GM19438 (cell line): ENCODE data around the gene TRMT11.
"Not testable (repeated sequence)": the region's sequence is repeated elsewhere in the genome, so short reads cannot be mapped to it uniquely, and the experiment has no call there.

Source experiments
- ATAC-seq: cut with Tn5 transposase; IDR thresholded peaks from one replicate; pipeline ENCODE4 v1.9.1; 2021; ENCODE audit warnings: low read depth; ENCODE audit not compliant: unreplicated experiment

Gene TRMT11

GRCh38 chr6:125989631-125990030 is 3.3 kb downstream of the TRMT11 start:
- ATAC-seq = no peak

- ATAC-seq = no peak
Observed at GRCh38 chr6:125991653-125992052, 5.3 kb downstream of the TRMT11 start.

- no peak for ATAC-seq
Observed at GRCh38 chr6:125994670-125995488, 8.5 kb downstream of the TRMT11 start.

DNA sequence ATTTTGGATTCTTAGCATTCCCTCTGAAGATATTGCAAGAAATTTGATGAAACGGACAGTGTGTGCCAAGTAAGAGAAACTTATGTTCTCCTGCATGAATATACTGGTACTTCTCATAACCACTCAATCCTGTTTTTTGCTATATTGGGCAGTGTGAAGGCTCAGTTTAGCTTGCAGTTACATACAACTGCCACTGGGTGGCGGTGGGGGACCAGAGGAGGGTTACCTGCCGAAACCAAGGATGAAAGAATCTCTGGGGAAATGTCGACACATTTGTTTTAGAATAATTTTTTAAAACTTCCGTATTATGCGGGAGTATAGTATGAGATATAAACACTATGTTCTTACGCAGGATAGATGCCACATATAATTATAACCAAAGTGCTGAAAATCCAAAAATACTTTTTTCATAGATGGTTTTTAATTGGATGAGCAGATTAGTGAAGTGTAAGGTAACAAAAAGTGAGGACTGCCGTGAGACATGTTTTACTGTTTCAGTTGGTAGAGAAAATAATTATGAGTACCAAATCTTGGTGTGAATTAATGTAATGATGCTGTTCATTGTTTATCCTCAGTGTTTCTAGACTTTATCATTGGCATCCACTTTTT is 9.7 kb downstream of the TRMT11 start:
- ATAC-seq = peak; percentile 94

GRCh38 chr6:126002755-126003679 is 16.7 kb downstream of the TRMT11 start:
- no peak for ATAC-seq

DNA sequence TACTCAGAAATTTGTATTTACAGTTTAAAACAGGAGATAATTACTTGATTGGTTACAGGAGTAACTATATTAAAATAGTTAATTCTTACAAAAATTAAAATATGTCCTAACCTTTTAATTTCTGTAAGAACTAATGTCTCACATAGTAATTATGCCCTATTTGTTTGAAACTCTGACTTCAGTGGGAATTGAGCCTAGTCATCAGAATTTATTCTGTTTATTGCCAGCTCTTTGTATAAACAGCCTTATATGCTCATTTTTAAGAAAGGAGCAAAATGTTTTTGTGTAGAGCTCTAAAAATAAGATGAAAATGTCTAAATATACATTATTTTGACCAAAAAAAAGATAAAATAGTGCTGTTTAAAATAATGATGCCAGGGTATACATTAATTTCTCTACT is 21.5 kb downstream of the TRMT11 start:
- ATAC-seq = no peak

DNA sequence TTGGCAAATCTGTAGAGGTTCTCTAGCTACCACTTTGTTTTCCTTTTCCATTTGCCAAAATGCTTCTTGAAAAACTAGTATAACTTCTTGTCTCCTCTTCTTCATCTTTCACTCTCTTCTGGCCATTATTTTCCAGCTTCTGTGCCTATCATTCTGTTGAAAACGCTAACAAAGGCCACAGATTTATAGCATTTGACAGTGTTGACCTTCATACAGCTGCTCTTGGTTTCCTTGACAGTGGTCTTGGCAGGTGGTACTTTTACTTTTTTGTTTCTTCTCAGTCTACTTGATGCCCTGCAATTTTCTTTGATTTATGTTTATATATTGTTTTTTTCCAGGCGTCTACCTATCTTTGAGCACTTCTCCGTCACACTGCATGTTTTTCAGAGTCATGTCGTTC is 23.7 kb downstream of the TRMT11 start:
- no peak for ATAC-seq

DNA sequence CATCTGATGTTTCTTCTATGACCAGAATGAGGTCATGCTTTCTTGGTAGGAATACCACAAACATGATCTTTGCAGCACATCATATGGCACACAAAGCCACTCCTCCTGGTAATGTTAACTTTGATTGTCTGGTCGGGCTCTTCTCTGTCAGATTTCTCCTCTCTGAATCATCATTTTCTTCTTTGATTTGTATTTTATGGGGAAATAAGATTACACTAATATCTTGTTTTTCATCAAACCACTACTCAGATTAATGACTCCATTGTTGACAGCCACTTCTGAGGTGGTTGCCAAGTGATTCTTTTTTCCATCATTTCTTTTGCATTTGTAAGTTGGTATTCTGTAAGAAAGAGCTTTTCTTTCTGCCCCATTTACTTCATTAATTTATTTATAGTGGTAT is 29.5 kb downstream of the TRMT11 start:
- ATAC-seq = no peak

GRCh38 chr6:126016591-126016990 is 30.3 kb downstream of the TRMT11 start:
- no peak for ATAC-seq

DNA sequence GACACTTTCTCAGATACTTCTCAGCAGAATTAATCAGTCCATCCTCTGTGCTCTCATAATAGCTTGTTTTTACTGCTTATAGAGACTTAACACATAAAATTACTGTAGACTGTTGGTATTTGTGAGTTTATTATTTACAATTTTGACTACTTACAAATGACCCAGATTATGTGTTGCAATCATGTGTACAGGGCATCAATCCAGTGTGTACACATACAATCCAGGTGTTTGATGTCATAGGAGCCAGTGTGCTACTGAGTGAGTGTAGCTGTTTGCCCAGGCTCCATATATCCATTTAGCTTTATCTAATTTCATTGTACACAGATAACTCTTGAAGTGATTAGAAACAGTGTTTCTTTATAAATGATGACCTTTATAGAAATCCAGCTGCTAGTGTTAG is 31.3 kb downstream of the TRMT11 start:
- ATAC-seq = no peak

GRCh38 chr6:126020305-126021050 is 34.1 kb downstream of the TRMT11 start:
- ATAC-seq = no peak

- ATAC-seq = not testable (repeated sequence)
Observed at GRCh38 chr6:126023474-126023873, 37.1 kb downstream of the TRMT11 start.

DNA sequence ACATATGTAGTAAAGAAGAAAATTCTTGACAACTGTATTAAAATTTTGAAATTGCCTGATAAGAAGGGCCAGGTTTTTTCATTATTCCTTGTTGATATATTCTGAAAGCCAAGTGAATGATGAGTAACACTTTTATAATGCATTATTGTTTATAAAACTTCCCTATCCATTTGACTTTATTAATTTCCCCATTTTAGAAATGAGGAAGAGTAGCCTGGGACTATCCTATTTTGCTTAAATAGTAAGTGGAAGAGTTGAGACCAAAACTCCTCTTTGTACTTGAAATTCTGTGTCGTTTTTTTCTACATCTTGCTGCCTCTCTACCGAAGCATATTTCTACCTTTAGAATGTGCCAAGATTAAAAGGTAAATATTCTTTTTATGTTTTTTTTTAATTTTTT is 39.7 kb downstream of the TRMT11 start:
- ATAC-seq = no peak

DNA sequence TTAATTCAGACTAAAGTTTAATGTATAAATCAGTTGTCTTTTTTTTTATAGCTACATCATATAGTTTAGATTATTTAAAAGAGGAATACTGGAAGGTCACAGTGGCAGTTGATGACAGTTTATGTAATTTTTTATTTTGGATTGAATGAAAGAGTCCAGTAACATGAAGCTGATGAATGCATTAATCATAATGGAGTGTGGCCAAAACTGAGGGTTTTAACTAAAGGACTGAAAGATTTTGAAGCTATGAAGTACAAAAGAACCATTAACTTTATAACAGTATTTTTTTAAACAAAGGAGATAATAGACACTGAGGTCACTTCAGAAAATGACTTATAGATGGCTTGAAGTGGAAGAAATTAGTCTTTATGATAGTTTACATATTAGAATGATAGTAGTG is 41.3 kb downstream of the TRMT11 start:
- ATAC-seq = no peak

DNA sequence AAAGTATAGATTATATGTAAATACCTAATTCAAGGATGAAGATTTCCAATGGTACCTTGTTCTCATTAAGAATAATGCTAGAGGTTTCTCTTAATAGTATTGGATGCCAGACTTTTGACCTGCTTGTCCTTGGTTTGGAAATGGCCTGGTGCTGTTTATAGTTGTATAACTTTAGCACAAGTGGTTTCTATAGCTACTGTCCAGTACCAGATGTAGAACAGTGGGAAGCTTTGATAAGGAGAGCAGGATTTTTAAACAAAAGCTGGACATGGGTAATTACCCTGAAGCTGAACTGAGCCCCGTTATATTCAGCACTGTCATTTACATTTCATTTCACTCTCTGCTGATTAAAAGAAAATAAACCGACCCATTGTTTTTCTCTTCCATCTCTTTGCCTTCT is 43.7 kb downstream of the TRMT11 start:
- ATAC-seq = no peak

DNA sequence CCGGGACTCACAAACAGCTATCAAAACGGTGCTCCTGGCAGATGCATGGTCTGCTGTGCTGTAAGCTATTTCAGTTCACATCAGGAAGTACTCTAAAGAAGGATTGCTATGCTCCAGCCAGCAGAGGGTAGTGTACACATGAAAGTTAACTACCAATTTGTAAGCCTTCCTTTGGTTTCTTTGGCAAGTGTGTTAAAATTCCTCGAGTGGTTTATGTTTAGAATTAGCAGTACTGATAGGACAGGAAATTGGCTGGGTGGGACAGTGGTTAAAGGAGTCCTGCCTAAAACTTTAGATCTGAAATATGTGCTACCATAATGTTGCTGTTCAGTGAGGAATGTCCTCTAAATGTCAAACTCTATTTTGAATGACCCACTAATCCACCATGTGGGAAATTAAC is 47.4 kb downstream of the TRMT11 start:
- ATAC-seq = peak; percentile 78

DNA sequence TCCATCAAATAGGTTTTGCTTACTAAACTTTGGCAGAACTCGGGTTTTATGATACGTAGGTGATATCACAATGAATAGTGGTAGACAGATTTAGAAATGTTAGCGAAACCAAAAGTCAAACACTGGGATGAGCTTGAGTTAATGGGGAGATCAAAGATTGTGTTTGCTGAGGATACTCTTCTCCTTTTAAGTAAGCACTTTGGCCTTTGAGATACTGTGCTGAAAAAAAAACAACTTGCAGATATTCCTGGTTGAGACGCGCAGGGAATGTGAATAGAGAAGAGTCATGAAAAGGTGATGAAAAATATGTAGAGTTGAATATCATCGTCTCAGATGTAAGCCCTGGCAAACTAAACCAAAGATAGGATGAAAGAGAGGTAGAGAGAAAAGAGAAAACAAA is 48.3 kb downstream of the TRMT11 start:
- no peak for ATAC-seq

- ATAC-seq = no peak
Observed at GRCh38 chr6:126035764-126036163, 49.4 kb downstream of the TRMT11 start.

- ATAC-seq = no peak
Observed at GRCh38 chr6:126038234-126038633, 51.9 kb downstream of the TRMT11 start.

DNA sequence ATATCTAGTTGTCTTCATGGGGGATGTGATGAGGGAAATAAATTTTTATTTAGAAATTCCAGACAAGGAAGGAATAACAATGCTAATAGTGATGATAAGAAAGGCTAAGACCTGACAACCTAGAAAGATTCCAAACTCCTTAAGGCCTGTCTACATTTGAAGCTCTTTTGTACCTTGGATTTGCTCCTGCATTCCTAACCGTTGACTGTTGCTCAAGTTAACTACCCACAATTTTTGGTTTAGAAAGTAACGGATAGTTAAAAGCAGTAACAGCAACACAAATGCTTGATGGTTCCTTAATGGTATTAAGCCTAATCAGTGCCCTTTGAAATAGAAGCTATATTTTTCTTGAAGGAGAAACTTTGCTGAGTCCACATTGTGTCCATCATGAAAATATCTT is 52.9 kb downstream of the TRMT11 start:
- no peak for ATAC-seq

GRCh38 chr6:126040394-126040793 is 54.1 kb downstream of the TRMT11 start:
- ATAC-seq = no peak
